Stimulated activated CD8-positive, alpha-beta memory T cell treated with anti-CD3 and anti-CD28 coated beads, Interleukin-4, amount 100 ng/mL, for 4 hours (primary cell): Measurements from ENCODE around the gene NT5C1B.
"Not testable (repeated sequence)": the region's sequence is repeated elsewhere in the genome, so short reads cannot be mapped to it uniquely, and the experiment has no call there.

Experiments
- DNase-seq, 2 donors: peaks; one replicate each; pipeline ENCODE4 v3.0.0-alpha.2; 2020; ENCODE audit warnings: low read depth in 2 of 2, low spot score in 1 of 2

Gene NT5C1B

GRCh38 chr2:18589354-18589753, at the start of gene NT5C1B:
Gene NT5C1B, minus strand, starts transcription at chr2:18589569. Its CDS starts 101 bp downstream, at chr2:18589468.
- DNase-seq: no peak

- DNase-seq: no peak
Observed at GRCh38 chr2:18637196-18637595, 47.8 kb upstream of the NT5C1B start.

- DNase-seq: not testable (repeated sequence)
Observed at GRCh38 chr2:18632699-18633098, 43.3 kb upstream of the NT5C1B start.

GRCh38 chr2:18630941-18631340, 41.6 kb upstream of the NT5C1B start:
- DNase-seq: no peak

GRCh38 chr2:18630541-18630940, 41.2 kb upstream of the NT5C1B start:
- no peak for DNase-seq

- no peak for DNase-seq
Observed at GRCh38 chr2:18630101-18630500, 40.7 kb upstream of the NT5C1B start.

GRCh38 chr2:18626958-18627650, 37.7 kb upstream of the NT5C1B start:
- DNase-seq: no peak

- DNase-seq: no peak
Observed at GRCh38 chr2:18626256-18626668, 36.9 kb upstream of the NT5C1B start.

GRCh38 chr2:18625563-18625962, 36.2 kb upstream of the NT5C1B start:
- DNase-seq: no peak

GRCh38 chr2:18623782-18624181, 34.4 kb upstream of the NT5C1B start:
- no peak for DNase-seq

GRCh38 chr2:18620867-18621632, 31.7 kb upstream of the NT5C1B start:
- no peak for DNase-seq

GRCh38 chr2:18619091-18619490, 29.7 kb upstream of the NT5C1B start:
- DNase-seq: no peak

GRCh38 chr2:18614041-18614440, 24.7 kb upstream of the NT5C1B start:
- no peak for DNase-seq

GRCh38 chr2:18612133-18612532, 22.8 kb upstream of the NT5C1B start:
- DNase-seq: no peak

GRCh38 chr2:18611604-18612003, 22.2 kb upstream of the NT5C1B start:
- DNase-seq: no peak

- DNase-seq: no peak
Observed at GRCh38 chr2:18611184-18611583, 21.8 kb upstream of the NT5C1B start.

- DNase-seq: no peak
Observed at GRCh38 chr2:18610651-18611050, 21.3 kb upstream of the NT5C1B start.

- no peak for DNase-seq
Observed at GRCh38 chr2:18610090-18610489, 20.7 kb upstream of the NT5C1B start.

GRCh38 chr2:18605115-18605514, 15.7 kb upstream of the NT5C1B start:
- no peak for DNase-seq

GRCh38 chr2:18604531-18604885, 15.1 kb upstream of the NT5C1B start:
- DNase-seq: no peak

- DNase-seq: no peak
Observed at GRCh38 chr2:18603854-18604530, 14.6 kb upstream of the NT5C1B start.

- DNase-seq: no peak
Observed at GRCh38 chr2:18602298-18602697, 12.9 kb upstream of the NT5C1B start.
